ENCODE results near the gene ALG2. TPM values are rescaled to one million over a fixed set of nuclear protein-coding genes. Genes with fewer than 3 reads are reported as not detected.

ALG2 gene
- total RNA-seq, 1 donor from 2014 or later: 17.5 TPM

DNA sequence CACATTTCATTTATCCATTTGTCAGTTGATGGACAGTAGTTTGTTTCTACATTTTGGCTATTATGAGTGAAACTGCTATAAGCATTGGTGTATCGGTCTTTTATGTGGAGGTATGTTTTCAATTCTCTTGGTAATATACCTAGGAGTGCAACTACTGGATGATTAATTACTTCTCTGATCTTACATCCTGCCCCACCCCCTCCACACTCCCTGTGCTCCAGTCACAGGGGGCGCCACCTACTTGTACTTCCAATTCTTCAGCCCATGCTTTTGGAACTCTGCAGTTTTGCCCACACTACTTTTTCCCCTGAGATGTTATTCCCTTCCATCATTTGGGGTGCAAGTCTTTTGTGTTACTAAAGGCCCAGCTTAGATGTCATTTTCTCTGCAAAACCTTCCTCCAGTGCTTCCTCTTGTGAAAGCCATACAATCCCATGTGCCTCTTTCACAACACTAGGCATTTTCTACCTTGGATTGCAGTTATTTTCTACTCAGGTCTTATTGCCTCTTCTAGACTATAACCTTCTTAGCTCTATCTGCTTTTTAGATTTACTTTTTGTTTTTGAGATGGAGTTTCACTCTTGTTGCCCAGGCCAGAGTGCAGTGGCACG is 42.4 kb upstream of the ALG2 start:
- TF ChIP-seq, protein P1, sequence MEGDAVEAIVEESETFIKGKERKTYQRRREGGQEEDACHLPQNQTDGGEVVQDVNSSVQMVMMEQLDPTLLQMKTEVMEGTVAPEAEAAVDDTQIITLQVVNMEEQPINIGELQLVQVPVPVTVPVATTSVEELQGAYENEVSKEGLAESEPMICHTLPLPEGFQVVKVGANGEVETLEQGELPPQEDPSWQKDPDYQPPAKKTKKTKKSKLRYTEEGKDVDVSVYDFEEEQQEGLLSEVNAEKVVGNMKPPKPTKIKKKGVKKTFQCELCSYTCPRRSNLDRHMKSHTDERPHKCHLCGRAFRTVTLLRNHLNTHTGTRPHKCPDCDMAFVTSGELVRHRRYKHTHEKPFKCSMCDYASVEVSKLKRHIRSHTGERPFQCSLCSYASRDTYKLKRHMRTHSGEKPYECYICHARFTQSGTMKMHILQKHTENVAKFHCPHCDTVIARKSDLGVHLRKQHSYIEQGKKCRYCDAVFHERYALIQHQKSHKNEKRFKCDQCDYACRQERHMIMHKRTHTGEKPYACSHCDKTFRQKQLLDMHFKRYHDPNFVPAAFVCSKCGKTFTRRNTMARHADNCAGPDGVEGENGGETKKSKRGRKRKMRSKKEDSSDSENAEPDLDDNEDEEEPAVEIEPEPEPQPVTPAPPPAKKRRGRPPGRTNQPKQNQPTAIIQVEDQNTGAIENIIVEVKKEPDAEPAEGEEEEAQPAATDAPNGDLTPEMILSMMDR (conservative IDR thresholded peaks at IDR 0.05): peak; percentile 21
- H3K27me3 Mint-ChIP-seq (ENCODE audit: low read depth): no peaks in the 10 kb centered on the region
- H3K4me3 Mint-ChIP-seq: no peak overlapping the region
- no peak for DNase-seq (ENCODE audit: low read depth, low spot score)
- no peak overlapping the region for H3K27ac Mint-ChIP-seq (ENCODE audit: unreplicated experiment)
- H3K9me3 Mint-ChIP-seq: no peaks in the 10 kb centered on the region
- peaks cover 8% of the 10 kb centered on the region for H3K4me1 Mint-ChIP-seq
- no peaks in the 10 kb centered on the region for H3K36me3 Mint-ChIP-seq (ENCODE audit: low read depth)

DNA sequence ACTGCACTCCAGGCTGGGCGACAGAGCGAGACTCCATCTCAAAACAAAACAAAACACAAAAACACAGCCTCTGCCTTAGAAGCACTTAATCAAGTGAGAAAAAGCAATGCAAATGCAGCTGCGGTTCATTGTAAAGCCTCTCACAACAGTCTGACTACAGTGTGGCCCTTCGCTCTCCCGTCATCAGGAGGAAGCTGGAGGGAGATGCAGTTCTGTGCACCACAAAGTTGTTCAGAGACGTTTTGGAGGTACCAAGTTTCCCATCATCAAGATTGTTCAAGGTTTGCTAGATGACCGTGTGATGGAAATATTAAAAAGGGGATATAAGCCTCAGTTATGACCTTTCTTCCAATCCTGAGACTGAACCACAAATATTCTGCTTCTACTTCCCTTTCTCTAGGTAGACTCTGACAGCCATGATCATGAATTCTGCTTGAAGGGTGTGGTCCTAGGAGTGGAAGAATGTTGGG is 41.2 kb upstream of the ALG2 start:
- TF ChIP-seq, protein P1 (conservative IDR thresholded peaks at IDR 0.05): no peak
- H3K4me3 Mint-ChIP-seq: no peak overlapping the region
- no peaks in the 10 kb centered on the region for H3K36me3 Mint-ChIP-seq (ENCODE audit: low read depth)
- H3K27ac Mint-ChIP-seq (ENCODE audit: unreplicated experiment): no peak overlapping the region
- no peaks in the 10 kb centered on the region for H3K9me3 Mint-ChIP-seq
- peaks cover 8% of the 10 kb centered on the region for H3K4me1 Mint-ChIP-seq
- no peak for DNase-seq (ENCODE audit: low read depth, low spot score)
- no peaks in the 10 kb centered on the region for H3K27me3 Mint-ChIP-seq (ENCODE audit: low read depth)

DNA sequence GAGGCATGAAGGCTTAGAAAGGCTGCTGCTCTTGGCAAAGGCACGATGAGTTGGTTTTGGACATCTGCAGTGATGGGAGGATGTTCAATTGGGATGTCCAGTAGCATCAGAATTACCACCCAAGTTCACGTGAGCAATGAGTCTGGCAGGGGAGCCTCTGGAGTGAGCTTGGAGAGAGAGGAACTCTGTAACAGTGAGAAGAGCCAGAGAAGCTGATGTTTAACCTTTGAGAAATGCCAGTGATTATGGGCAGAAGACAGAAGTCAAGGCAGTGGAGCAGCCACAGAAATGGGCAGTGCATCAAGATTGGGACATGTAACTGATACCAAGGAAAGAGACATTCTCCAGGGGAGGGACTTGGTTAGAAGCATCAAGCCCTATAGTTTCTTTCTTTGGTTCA is 40.2 kb upstream of the ALG2 start:
- Mint-ChIP-seq H3K4me3 (no peak overlapping the region), H3K27ac (ENCODE audit: unreplicated experiment) (no peak overlapping the region), H3K27me3 (ENCODE audit: low read depth) (no peaks in the 10 kb centered on the region), H3K9me3 (no peaks in the 10 kb centered on the region), H3K36me3 (ENCODE audit: low read depth) (no peaks in the 10 kb centered on the region), H3K4me1 (peaks cover 5% of the 10 kb centered on the region)
- no peak for DNase-seq (ENCODE audit: low read depth, low spot score)
- TF ChIP-seq, protein P1 (conservative IDR thresholded peaks at IDR 0.05): no peak

DNA sequence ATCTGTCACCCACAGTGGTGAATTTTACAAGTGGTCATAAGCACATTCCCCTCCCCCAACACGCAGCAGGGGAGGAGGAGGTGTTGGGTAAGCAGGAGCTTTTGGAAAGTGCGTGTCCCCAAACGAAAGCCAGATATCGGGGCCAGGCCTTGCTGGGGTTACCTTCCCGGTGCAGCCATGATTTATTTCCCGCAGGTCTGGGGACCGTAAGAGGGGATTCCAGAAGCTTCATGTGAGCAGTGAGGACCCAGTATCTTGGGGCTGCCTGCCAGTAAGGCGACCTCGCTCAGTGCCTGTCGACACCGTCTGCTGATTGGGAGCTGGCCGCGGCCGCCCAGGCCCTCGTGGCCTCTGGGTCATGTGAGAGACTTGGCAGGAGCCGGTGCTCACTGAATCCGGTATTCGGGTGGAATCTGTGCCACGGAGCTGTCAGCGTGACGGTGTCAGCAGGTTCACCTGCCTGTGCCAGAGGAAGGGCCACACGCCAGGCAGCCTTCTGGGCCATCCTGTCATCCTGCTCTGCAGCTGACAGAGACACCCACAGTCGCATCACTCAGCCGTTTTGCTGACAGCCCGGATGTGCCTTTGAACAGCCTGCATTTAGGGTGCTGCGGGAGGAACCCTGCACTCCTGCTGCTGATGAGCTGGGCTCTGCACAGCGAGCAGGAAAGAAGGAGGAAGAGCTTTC is 37.6 kb upstream of the ALG2 start:
- no peak overlapping the region for H3K27ac Mint-ChIP-seq (ENCODE audit: unreplicated experiment)
- H3K4me3 Mint-ChIP-seq: no peak overlapping the region
- DNase-seq (ENCODE audit: low read depth, low spot score): no peak
- peaks cover 4% of the 10 kb centered on the region for H3K4me1 Mint-ChIP-seq
- H3K36me3 Mint-ChIP-seq (ENCODE audit: low read depth): no peaks in the 10 kb centered on the region
- TF ChIP-seq, protein P1 (conservative IDR thresholded peaks at IDR 0.05): no peak
- H3K27me3 Mint-ChIP-seq (ENCODE audit: low read depth): no peaks in the 10 kb centered on the region
- no peaks in the 10 kb centered on the region for H3K9me3 Mint-ChIP-seq

DNA sequence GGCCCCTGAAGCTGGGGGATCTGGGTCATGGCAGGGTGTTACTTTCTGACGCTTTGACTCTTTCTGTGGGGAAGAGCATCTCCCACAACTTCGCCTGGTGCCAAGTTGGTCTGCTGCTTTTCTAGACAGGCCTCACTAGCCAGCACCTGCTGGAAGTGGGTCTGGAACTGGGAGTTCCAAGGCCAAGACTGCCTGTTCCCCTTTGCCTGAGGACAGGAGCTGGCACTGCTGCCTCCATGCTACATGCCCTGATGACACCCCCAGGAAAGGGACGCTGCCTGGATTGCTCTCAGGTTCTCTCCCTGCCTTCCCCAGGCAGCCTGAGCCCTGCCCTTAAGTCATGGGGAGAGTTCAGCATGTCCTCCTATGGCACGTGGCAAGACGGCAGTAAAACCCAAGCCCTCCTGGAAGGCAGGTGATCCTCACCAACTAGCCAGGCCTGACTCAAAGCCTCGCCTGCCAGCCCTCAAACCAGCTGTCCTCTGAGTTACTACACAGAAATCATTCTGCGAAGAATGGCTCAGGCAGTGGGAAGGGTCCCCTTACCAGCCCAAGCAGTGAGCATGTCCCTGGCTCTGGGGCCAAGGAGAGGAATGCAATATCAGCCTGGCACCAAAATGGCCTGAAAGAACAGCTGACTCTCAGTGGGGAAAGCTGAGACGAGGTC is 36.1 kb upstream of the ALG2 start:
- TF ChIP-seq, protein P1 (conservative IDR thresholded peaks at IDR 0.05): no peak
- H3K27ac Mint-ChIP-seq (ENCODE audit: unreplicated experiment): peak overlapping the region; percentile 78
- no peak overlapping the region for H3K4me3 Mint-ChIP-seq
- H3K9me3 Mint-ChIP-seq: no peaks in the 10 kb centered on the region
- peaks cover 4% of the 10 kb centered on the region for H3K4me1 Mint-ChIP-seq
- no peak for DNase-seq (ENCODE audit: low read depth, low spot score)
- no peaks in the 10 kb centered on the region for H3K36me3 Mint-ChIP-seq (ENCODE audit: low read depth)
- H3K27me3 Mint-ChIP-seq (ENCODE audit: low read depth): no peaks in the 10 kb centered on the region

All from neural crest cell (in vitro differentiated cells).